NCI-H460 (cell line): Measurements from ENCODE around the gene MYH7. TPM values are rescaled to one million over a fixed set of nuclear protein-coding genes. Genes with fewer than 3 reads are reported as not detected.
"Not testable (repeated sequence)": the region's sequence is repeated elsewhere in the genome, so short reads cannot be mapped to it uniquely, and the experiment has no call there.

ENCODE experiments used
- DNase-seq: peaks from one replicate; pipeline ENCODE4 v3.0.0-alpha.2; 2016; ENCODE audit warnings: low read depth; ENCODE audit errors: extremely low read depth
- polyA plus RNA-seq: library from polyadenylated mRNA; depleted of rRNA; stranded (reverse); fragments of >200 nt; gene quantifications from 2 replicates; pipeline ENCODE4 v1.2.3, GENCODE V29; 2014; cell fraction: nucleus; rRNA removed
- total RNA-seq: library from RNA; depleted of rRNA; stranded (reverse); fragments of >200 nt; shearing (Covaris generic); gene quantifications from 2 replicates; pipeline ENCODE4 v1.2.3, GENCODE V29; 2014; rRNA removed

Gene MYH7
- total RNA-seq = not detected in 2 replicates
- polyA plus RNA-seq = not detected in 2 replicates

- DNase-seq = no peak
Measured at GRCh38 chr14:23435543-23436326, at the start of gene MYH7. Gene MYH7 (minus strand): TSS chr14:23435660. CDS start chr14:23433732, 1,928 bp downstream.

DNA sequence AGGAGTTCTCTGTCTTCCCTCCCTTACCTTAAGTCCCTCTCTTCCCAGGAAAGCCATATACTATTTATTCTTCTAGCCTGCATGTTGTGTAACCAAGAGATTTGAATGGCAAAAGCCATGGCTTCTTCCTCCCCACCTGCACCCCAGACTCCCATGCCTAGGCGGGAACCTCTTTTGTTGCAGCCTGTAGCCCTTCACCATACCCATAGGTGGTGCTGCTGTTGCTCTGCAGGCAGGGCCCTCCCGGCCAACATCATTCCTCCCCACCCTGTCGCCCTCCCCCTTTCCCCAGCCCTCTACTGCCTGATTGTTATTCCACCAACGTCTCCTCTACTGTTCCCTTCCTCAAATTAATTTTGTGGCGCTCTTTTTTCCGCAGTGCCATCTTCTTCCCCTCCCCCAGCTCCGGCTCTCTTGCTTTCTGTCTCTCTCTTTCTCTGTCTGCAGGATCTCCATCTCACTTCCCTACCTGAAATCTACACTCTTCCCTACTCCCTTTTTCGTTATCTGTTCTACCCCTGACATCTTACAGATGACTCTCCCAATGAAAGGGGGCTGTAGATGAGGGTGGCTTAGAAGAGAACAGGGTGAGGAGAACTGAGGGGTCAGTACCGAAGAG lies 47.9 kb upstream of the MYH7 start:
- DNase-seq = no peak

- no peak for DNase-seq
Measured at GRCh38 chr14:23482823-23483148, 47.3 kb upstream of the MYH7 start.

DNA sequence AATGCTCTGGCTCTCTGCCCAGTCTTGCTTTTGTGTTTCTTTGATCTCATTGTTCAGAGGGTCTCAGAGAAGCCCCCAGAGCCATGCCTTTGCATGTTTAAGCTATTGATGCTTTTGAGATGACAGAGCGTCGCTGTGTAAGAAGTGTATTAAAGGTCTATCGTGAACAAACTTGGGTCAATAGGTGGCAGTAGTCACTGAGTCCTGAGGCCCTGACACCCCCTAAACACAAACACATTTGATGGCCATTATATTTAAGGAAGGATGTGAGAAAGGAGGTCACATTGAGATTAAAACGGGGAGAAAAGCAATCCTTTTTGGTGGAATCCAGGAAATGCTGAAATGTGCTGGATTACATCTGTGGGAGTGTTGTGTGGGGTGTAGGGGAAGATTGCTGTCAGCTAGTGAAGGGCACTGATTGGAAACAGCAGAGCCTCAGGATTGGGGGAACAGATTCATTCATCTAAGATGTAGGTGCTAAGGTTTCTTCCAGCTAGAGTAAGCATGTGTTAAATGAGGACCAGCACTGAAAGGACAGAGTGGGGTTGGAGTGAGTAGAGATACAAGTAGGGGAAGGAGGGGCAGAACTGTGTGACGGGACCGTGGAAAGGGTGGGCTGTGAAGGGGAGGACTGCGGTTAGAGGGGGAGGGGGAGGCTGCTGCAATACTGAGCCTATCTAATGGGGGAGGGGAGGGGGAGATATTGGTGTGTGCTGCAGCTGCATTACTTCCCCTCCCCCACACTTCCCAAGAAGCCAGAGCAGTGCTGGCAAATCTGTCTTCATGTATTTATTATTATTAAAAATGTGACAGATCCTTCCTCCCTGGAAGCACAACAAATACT lies 46.7 kb upstream of the MYH7 start:
- DNase-seq = no peak

DNA sequence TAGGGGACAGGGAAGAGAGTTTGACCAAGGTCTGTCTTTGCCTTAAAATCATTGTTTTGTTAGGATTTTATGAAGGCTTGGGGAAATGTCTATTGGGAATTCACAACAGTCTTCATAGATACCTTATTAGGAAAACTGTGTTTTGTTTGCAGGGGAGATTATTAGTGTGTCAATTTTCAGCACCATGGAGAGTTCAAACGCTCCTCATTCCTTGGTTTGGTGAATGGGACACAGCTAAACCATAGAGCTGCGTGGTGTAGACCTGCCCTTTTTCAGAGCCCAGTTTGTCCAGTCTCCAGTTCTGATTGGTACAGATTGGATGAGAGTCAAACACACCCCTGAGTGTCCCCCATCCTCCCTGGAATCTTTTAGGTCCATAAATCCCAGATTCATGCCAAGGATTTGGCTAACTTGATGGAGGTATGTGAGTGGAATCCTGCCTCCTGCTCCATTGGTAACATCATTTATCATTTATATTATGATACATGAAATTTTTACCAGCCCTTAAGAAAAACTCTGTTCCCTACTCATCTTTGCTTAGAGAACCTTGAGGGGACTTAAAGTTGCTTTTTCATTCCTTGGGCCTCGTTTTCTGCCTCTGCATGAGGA lies 46.0 kb upstream of the MYH7 start:
- no peak for DNase-seq

DNA sequence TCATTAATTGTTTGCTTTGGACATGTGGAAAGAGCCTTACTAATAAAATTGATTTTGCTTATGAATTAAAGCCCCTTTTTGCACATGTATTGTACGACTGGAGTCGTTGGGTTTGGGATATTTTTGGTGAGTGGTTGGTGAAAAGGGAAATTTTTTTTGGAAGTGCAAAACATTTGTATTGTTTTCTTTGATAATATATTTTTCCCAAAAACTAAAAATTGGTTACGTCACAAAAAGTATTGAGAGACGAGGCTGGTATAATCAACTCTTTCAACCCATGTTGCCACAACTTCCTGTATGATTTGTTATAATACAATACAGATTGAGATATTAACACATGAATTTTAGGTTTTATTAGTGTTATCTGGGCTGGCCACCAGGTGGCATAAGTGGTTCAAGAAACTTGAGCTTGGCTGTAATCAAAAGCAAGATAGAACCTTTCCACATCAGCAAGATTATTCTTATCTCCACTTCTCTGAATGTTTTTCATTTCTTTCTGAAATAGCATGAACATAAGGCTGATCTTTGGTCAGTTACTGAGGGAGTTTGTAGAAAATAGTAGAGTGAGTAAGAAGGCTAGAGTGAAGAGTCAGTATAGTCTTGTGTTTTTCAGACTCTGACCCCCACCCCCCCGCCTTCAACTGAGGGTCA lies 42.8 kb upstream of the MYH7 start:
- peak; percentile 58 for DNase-seq

DNA sequence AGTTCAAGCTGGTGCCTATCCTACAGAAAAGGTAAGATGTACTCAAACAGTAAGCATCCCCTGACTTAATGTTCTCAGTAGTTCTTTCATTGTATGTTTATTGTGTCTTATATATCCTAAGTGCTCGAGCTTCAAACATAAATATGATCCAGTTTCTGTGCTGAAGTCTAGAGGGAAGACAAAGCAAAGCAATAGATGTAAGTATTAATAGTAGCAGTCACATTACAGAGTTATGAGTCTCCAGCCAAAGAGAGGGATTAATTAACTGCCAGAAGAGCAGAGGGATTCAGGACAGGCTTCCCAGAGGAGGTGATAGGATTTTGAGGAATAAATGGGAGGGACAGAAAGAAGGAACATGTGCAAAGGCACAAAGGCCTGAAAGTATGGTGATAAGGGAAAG lies 35.5 kb upstream of the MYH7 start:
- no peak for DNase-seq

DNA sequence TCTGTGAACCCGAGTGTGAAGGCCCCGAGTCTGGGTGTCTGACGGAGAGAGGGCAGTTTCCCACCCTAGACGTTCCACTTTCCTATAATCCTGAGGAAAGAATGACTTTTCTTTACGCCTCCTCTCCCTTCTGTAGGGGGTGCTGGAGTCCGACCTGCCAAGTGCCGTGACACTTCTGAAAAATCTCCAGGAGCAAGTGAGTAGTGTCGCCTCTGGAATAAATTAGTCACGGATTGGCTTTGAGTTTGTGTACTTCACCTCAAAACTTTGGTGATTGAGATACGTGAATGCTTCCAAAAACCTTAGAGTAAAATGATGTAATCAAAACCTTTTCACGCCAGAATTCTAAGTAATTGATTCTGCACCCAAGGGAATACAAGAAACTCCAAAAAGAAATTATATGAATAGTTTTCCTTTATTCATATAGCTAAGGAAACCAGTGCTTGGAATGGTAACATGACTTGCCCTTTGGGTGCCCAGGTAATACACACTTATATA lies 34.5 kb upstream of the MYH7 start:
- no peak for DNase-seq

- DNase-seq = peak; percentile 100
Measured at GRCh38 chr14:23469127-23469905, 33.9 kb upstream of the MYH7 start, which contains the start of gene NGDN. Gene NGDN (plus strand): TSS chr14:23469703. CDS start chr14:23469716, 13 bp downstream.

DNA sequence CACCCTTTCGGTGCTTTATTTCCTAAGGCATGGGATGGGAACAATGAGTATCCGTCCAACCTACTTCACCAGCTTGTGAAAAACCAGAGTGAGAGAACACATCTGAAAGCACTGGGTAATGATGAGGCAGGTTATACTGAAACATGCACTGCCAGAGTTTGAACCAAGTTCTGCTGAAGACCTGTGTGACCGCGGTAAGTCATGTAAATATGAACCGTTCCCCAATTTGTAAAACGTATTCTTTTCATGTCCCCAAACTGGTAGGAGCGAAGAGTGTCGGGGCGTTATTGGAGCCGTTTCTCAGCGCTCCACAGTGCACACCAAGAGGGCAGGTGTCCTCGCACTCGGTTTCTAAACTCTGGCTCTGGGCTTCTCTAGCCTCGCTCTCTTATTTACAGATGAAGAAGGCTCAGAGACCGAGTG lies 33.3 kb upstream of the MYH7 start:
- no peak for DNase-seq

- no peak for DNase-seq
Measured at GRCh38 chr14:23465261-23465660, 29.8 kb upstream of the MYH7 start.

- no peak for DNase-seq
Measured at GRCh38 chr14:23464700-23465099, 29.2 kb upstream of the MYH7 start.

DNA sequence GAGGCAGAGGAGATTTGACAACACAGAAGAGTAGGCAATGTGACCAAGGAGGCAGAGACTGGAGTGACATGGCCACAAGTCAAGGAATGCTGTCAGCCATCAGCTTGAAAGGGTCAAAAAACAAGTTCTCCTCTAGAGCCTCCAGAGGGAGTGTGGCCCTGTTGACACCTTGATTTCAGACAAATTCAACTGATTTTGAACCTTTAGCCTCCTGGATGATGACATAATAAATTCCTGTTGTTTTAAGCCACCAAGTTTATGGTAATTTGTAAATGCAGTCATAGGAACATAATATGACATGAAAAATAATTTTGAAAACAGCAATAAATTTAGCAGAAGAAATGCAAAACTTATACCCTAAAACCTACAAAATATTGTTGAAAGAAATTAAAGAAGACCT lies 25.5 kb upstream of the MYH7 start:
- no peak for DNase-seq

GRCh38 chr14:23457587-23458445 lies 22.4 kb upstream of the MYH7 start:
- no peak for DNase-seq

- DNase-seq = not testable (repeated sequence)
Measured at GRCh38 chr14:23456883-23457586, 21.6 kb upstream of the MYH7 start.

- DNase-seq = no peak
Measured at GRCh38 chr14:23454445-23454856, 19.0 kb upstream of the MYH7 start.

- no peak for DNase-seq
Measured at GRCh38 chr14:23452237-23452636, 16.8 kb upstream of the MYH7 start.

GRCh38 chr14:23450379-23450778 lies 14.9 kb upstream of the MYH7 start:
- DNase-seq = no peak
